MCF 10A (cell line): ENCODE data around the gene DCST2. TPM values are rescaled to one million over a fixed set of nuclear protein-coding genes. Genes with fewer than 3 reads are reported as not detected.

ENCODE experiments used
- BruUV-seq: library from RNA; stranded (reverse); fragments of 400-500 nt; replicated peaks from 2 replicates; lab custom pipeline; 2021; lab: Mats Ljungman, UMichigan
- CTCF ChIA-PET: fragments of 300-600 bp; sonication (Branson Sonifier 250); formaldehyde crosslinking; extraction: SDS; loops from one replicate; lab custom pipeline; 2021; ENCODE audit warnings: antibody characterized with exemption, inconsistent platforms; lab: Yijun Ruan, JAX
- POLR2A ChIA-PET: fragments of 300-600, 350-650 bp; sonication (Branson Sonifier 250); formaldehyde crosslinking; extraction: SDS; loops from one replicate; lab custom pipeline; 2020; ENCODE audit warnings: antibody characterized with exemption, inconsistent platforms; lab: Yijun Ruan, JAX
- DNase-seq: peaks from one replicate; pipeline ENCODE4 v3.0.0-alpha.2; 2018; ENCODE audit not compliant: unreplicated experiment
- H3K27ac Mint-ChIP-seq: one replicate; pipeline ENCODE4 v1.8.0; 2022; ENCODE audit warnings: mild to moderate bottlenecking, low read depth, mixed read lengths; ENCODE audit not compliant: unreplicated experiment
- H3K27me3 Mint-ChIP-seq: one replicate; pipeline ENCODE4 v1.8.0; 2022; ENCODE audit warnings: mixed read lengths; ENCODE audit not compliant: insufficient read depth, unreplicated experiment
- H3K36me3 Mint-ChIP-seq: one replicate; pipeline ENCODE4 v1.8.0; 2022; ENCODE audit warnings: mild to moderate bottlenecking, moderate library complexity, mixed read lengths; ENCODE audit not compliant: insufficient read depth, unreplicated experiment
- H3K4me1 Mint-ChIP-seq: one replicate; pipeline ENCODE4 v1.8.0; 2022; ENCODE audit warnings: mixed read lengths; ENCODE audit not compliant: insufficient read depth, unreplicated experiment
- H3K4me3 Mint-ChIP-seq: one replicate; pipeline ENCODE4 v1.8.0; 2022; ENCODE audit warnings: mild to moderate bottlenecking, moderate library complexity, mixed read lengths; ENCODE audit not compliant: unreplicated experiment
- H3K9me3 Mint-ChIP-seq: one replicate; pipeline ENCODE4 v1.8.0; 2022; ENCODE audit warnings: mixed read lengths; ENCODE audit not compliant: unreplicated experiment
- intact Hi-C: fragments of 100-400 bp; cut with micrococcal nuclease; formaldehyde crosslinking; loops from 2 replicates; pipeline ENCODE4 v1.14.1; 2022
- total RNA-seq: library from RNA; stranded (reverse); gene quantifications from 2 replicates; pipeline ENCODE4 v1.2.3, GENCODE V29; 2022
- TF ChIP-seq, protein P1 (sequence below): fragments of 200-600 bp; IDR thresholded peaks from one replicate; pipeline ENCODE4 v1.8.0; 2022; ENCODE audit warnings: antibody characterized with exemption, mild to moderate bottlenecking; ENCODE audit not compliant: unreplicated experiment

The DCST2 gene
- total RNA-seq, 1 experiment from 2014 or later: 0.91 TPM

DNA sequence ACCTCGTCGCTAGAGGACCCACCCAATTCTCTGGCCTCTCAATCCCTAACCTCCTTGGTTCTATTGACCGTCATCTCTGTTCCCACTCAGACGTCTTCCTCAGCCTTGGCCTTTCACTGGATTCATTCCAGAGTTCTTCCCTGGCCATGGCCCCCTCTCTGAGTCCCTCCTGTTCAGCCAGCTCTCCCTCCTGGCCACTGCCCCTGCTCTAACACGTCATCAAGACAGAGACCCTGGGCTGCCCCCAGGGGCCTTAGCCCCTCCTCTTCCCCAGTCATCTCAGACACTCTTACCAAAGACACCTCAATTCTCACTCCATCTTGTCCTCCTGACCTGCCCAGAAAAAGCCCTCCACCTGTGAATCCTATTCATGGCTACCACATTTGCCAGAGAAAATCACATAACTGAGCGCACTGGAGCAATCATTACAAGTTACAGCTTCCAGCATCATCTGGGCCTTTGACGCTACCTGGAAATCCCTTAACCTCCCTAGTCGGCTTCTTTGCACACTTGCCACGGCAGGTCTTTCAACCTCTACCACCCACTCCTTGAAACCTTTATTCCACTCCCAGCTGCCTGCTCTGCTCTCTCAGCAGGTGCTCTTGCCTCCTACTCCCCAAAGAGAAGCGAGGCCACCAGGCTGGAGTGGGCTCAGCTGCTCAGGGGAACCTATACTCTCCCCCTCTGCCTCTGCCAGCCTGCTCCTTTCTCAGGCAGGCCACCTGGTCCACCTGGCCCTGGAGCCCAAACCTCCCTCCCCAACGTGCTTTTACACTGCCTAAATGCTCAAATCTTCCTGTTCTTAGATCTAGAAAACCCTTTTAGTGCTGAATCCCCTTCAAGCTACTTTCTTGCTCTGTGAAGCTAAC lies 14.0 kb downstream of the DCST2 start:
- Mint-ChIP-seq H3K36me3 (peaks cover 76% of the 10 kb centered on the region), H3K4me1 (peaks cover 76% of the 10 kb centered on the region), H3K4me3 (peak overlapping the region; percentile 34), H3K9me3 (no peaks in the 10 kb centered on the region), H3K27me3 (no peaks in the 10 kb centered on the region), H3K27ac (peak overlapping the region; percentile 84)
- ChIA-PET CTCF (interaction anchor here (0.6 to 14.4 kb wide), 21 partner anchors 8 to 686 kb away, joined by 3 to 390 read pairs (median 5); partner anchors contain the start of genes ADAM15, EFNA3, FLAD1 and LENEP), POLR2A (interaction anchor here (0.5 to 14.0 kb wide), 14 partner anchors 15 to 1508 kb away, joined by 3 to 312 read pairs (median 20); partner anchors contain the start of genes ADAM15, CKS1B, DCST1 and DCST2)
- DNase-seq: no peak
- TF ChIP-seq, protein P1, sequence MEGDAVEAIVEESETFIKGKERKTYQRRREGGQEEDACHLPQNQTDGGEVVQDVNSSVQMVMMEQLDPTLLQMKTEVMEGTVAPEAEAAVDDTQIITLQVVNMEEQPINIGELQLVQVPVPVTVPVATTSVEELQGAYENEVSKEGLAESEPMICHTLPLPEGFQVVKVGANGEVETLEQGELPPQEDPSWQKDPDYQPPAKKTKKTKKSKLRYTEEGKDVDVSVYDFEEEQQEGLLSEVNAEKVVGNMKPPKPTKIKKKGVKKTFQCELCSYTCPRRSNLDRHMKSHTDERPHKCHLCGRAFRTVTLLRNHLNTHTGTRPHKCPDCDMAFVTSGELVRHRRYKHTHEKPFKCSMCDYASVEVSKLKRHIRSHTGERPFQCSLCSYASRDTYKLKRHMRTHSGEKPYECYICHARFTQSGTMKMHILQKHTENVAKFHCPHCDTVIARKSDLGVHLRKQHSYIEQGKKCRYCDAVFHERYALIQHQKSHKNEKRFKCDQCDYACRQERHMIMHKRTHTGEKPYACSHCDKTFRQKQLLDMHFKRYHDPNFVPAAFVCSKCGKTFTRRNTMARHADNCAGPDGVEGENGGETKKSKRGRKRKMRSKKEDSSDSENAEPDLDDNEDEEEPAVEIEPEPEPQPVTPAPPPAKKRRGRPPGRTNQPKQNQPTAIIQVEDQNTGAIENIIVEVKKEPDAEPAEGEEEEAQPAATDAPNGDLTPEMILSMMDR: no peak
- intact Hi-C loops: no loop called here
- BruUV-seq: no TSS peak

DNA sequence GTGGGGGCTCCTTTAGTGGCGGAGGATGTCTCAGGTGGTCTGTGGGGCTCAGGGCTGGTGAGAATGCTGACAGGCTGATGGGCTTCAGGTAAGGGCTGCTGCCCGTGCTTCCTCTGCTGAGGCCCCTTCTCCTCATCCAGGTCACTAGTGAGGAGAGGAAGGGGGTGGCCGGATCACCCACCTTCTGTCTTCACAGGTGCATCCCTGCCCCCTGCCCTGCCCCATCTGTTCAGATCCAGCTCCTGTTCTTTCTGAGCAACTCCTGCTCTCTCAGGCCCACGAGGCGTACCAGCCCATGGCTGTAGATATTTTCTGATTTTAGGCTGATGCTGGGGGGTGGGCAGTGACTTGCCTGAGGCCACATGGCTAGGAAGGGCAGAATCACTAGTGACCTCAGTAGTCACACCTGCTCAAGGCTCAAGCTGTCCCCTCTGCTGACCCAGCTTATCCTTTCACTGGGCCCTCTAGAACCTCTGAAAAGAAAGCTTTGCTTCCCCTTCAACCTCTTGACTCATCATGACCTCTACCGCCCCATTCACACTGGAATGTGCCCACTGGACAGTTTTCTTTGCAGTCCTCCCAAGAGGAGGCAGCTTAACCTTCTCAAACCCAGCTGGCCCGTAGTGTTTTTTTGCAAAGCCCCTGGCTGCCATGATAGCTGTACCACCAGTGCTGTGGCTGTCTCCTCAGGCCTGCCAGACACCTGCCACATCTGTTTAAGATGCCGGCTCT lies 14.8 kb downstream of the DCST2 start:
- peaks cover 76% of the 10 kb centered on the region for H3K4me1 Mint-ChIP-seq
- H3K27me3 Mint-ChIP-seq: no peaks in the 10 kb centered on the region
- no peak for DNase-seq
- no TSS peak for BruUV-seq
- H3K4me3 Mint-ChIP-seq: peak overlapping the region; percentile 62
- intact Hi-C loops: no loop called here
- ChIA-PET CTCF (interaction anchor here (0.5 to 14.4 kb wide), 22 partner anchors 9 to 118 kb away, joined by 3 to 390 read pairs (median 4); partner anchors contain the start of genes ADAM15, DCST1, DCST2 and EFNA3), POLR2A (interaction anchor here (0.5 to 14.0 kb wide), 12 partner anchors 15 to 1507 kb away, joined by 3 to 312 read pairs (median 16); partner anchors contain the start of genes ADAM15, CKS1B, DCST1 and DCST2)
- TF ChIP-seq, protein P1: no peak
- peaks cover 84% of the 10 kb centered on the region for H3K36me3 Mint-ChIP-seq
- H3K27ac Mint-ChIP-seq: peak overlapping the region; percentile 84
- no peaks in the 10 kb centered on the region for H3K9me3 Mint-ChIP-seq

DNA sequence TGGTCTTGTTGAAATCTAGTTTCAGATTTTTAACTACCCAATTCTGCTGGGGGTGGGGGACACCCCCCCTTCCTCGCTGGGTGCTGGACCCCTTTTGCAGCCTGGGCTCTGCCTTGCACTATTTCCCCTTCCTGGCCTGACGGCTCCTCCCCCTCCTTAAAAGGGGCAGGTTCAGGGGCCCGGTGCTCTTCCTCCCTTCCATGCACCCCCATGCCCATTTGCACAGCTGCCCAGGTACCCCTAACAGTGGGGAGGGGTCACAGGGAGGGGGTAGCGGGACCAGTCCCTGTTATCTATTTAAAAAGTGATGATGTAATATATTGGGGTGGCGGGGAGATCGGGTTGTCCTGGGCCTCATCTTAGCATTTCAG lies 15.7 kb downstream of the DCST2 start:
- H3K4me3 Mint-ChIP-seq: peak overlapping the region; percentile 62
- peaks cover 78% of the 10 kb centered on the region for H3K4me1 Mint-ChIP-seq
- H3K36me3 Mint-ChIP-seq: peaks cover 91% of the 10 kb centered on the region
- POLR2A ChIA-PET: interaction anchor here (1.1 to 14.0 kb wide), 17 partner anchors 10 to 81 kb away, joined by 3 to 312 read pairs (median 14); partner anchors contain the start of genes ADAM15, CKS1B, DCST1 and DCST2
- peak overlapping the region; percentile 80 for H3K27ac Mint-ChIP-seq
- BruUV-seq: TSS peak; percentile 6
- intact Hi-C loops: loop anchor here (1.0 to 2.0 kb wide), 4 partner anchors 14 to 47 kb away; partner anchors contain the start of gene FLAD1
- no peaks in the 10 kb centered on the region for H3K9me3 Mint-ChIP-seq
- TF ChIP-seq, protein P1: no peak
- no peaks in the 10 kb centered on the region for H3K27me3 Mint-ChIP-seq
- DNase-seq: no peak
- CTCF ChIA-PET: interaction anchor here (0.6 to 14.4 kb wide), 25 partner anchors 9 to 465 kb away, joined by 3 to 390 read pairs (median 4); partner anchors contain the start of genes ADAM15, DCST1, DCST2 and LENEP
